Fibroblast of the aortic adventitia (primary cell): ENCODE results near the gene PLA2G10. TPM values are rescaled to one million over a fixed set of nuclear protein-coding genes. Genes with fewer than 3 reads are reported as not detected.
"Not testable (repeated sequence)": the region's sequence is repeated elsewhere in the genome, so short reads cannot be mapped to it uniquely, and the experiment has no call there.

Experiments used
- DNase-seq: peaks from one replicate; pipeline ENCODE4 v3.0.0-alpha.2; 2010; ENCODE audit warnings: low read depth
- H3K4me3 ChIP-seq: 2 replicates; pipeline ENCODE4 v1.5.1; 2011; ENCODE audit warnings: low read depth, mild to moderate bottlenecking, control low read depth, low read length, moderate library complexity
- CTCF ChIP-seq: IDR thresholded peaks from 2 replicates; pipeline ENCODE4 v1.5.1; 2011; ENCODE audit warnings: mild to moderate bottlenecking, low read length, control low read depth, inconsistent platforms; ENCODE audit not compliant: insufficient read depth
- total RNA-seq: library from RNA; depleted of rRNA; stranded (reverse); fragments of >200 nt; gene quantifications from 2 replicates; pipeline ENCODE4 v1.2.3, GENCODE V29; 2012; ENCODE audit warnings: low replicate concordance

PLA2G10 gene
- total RNA-seq: not detected in 2 replicates

GRCh38 chr16:14694129-14694528 lies at the start of gene PLA2G10:
TSS of gene PLA2G10 (minus strand) at chr16:14694308. CDS start at chr16:14694229, 79 bp downstream.
- not testable (repeated sequence) for H3K4me3 ChIP-seq, DNase-seq

GRCh38 chr16:14742273-14743128 lies 48.4 kb upstream of the PLA2G10 start, which contains the start of gene NPIPA2:
TSS of gene NPIPA2 (plus strand) at chr16:14742533. CDS start at chr16:14748066, 5,533 bp downstream.
- H3K4me3 ChIP-seq, DNase-seq: not testable (repeated sequence)

- DNase-seq, H3K4me3 ChIP-seq: not testable (repeated sequence)
These were observed 47.7 kb upstream of the PLA2G10 start for GRCh38 chr16:14741794-14742193.

- DNase-seq, H3K4me3 ChIP-seq: not testable (repeated sequence)
These were observed 46.8 kb upstream of the PLA2G10 start for GRCh38 chr16:14740832-14741385.

- not testable (repeated sequence) for DNase-seq, H3K4me3 ChIP-seq
These were observed 39.1 kb upstream of the PLA2G10 start for GRCh38 chr16:14733233-14733632.

- H3K4me3 ChIP-seq, DNase-seq: not testable (repeated sequence)
These were observed 9.3 kb upstream of the PLA2G10 start, which contains the start of gene NPIPA3 for GRCh38 chr16:14703156-14704011. TSS of gene NPIPA3 (plus strand) at chr16:14703411. CDS start at chr16:14708944, 5,533 bp downstream.

GRCh38 chr16:14702672-14703071 lies 8.6 kb upstream of the PLA2G10 start:
- not testable (repeated sequence) for DNase-seq

GRCh38 chr16:14701859-14702258 lies 7.8 kb upstream of the PLA2G10 start:
- H3K4me3 ChIP-seq, DNase-seq: not testable (repeated sequence)

More at GRCh38 chr16:14702672-14703071, 8.6 kb upstream of the PLA2G10 start:
- H3K4me3 ChIP-seq: not testable (repeated sequence)

- H3K4me3 ChIP-seq: not testable (repeated sequence)
- peak; percentile 86 for DNase-seq
These were observed 8.0 kb downstream of the PLA2G10 start for GRCh38 chr16:14685870-14686793.

GRCh38 chr16:14682121-14682520 lies 12.0 kb downstream of the PLA2G10 start:
- H3K4me3 ChIP-seq: no peak overlapping the region
- DNase-seq: no peak
- no peak for TF ChIP-seq CTCF

- no peak for DNase-seq
- no peak overlapping the region for H3K4me3 ChIP-seq
- TF ChIP-seq CTCF: no peak
These were observed 13.0 kb downstream of the PLA2G10 start for GRCh38 chr16:14681115-14681514.

- DNase-seq, H3K4me3 ChIP-seq: not testable (repeated sequence)
These were observed 13.7 kb downstream of the PLA2G10 start for GRCh38 chr16:14680396-14680795.
